Mesodermal cell (in vitro differentiated cells): ENCODE results near the gene MYO7B.
"Not testable (repeated sequence)": the region's sequence is repeated elsewhere in the genome, so short reads cannot be mapped to it uniquely, and the experiment has no call there.

Experiments
- H3K27ac ChIP-seq: 2 replicates; pipeline ENCODE4 v1.7.0; 2013; ENCODE audit warnings: mild to moderate bottlenecking, low read depth, low read length, moderate library complexity; ENCODE audit not compliant: severe bottlenecking
- H3K36me3 ChIP-seq: 2 replicates; pipeline ENCODE4 v1.7.1; 2013; ENCODE audit warnings: mild to moderate bottlenecking, low read length, moderate library complexity; ENCODE audit not compliant: control insufficient read depth, insufficient read depth
- H3K4me1 ChIP-seq: one replicate; pipeline ENCODE4 v1.7.1; 2013; ENCODE audit warnings: mild to moderate bottlenecking, low read length; ENCODE audit not compliant: insufficient read depth, control insufficient read depth, poor library complexity, severe bottlenecking
- H3K4me3 ChIP-seq: 2 replicates; pipeline ENCODE4 v1.7.0; 2013; ENCODE audit warnings: low read length, control low read depth, mild to moderate bottlenecking; ENCODE audit not compliant: insufficient read depth, poor library complexity, severe bottlenecking; ENCODE audit errors: extremely low read depth
- H3K9me3 ChIP-seq: 2 replicates; pipeline ENCODE4 v1.7.1; 2013; ENCODE audit warnings: mild to moderate bottlenecking, low read length, moderate library complexity; ENCODE audit not compliant: control insufficient read depth
- WGBS, 2 experiments: methylation state at CpG; one replicate each; pipeline ENCODE4 v1.1.5; 2013; ENCODE audit warnings: missing lambda C conversion rate in 2 of 2; ENCODE audit not compliant: insufficient coverage in 2 of 2; 5-methylcytosine and 5-hydroxymethylcytosine counted together

MYO7B gene

DNA sequence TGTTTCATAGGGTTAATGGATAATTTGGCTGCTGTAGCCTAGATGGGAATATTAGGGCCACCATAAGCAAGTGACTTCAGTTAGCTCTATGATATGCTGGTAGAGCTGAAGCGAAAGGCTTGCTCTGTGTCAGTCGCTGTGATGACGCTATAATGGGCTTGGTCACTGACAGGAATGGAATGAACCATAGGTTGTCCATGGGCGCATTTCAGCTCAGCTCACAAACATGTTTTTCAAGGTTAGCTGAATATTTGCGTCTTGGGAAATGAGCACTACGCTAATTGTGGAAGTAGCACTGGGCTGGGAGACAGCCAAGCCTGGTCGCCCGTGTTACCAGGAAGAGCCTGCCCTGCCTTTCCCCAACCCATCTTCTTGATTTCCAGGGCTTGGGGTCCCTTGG, 3.2 kb upstream of the MYO7B start:
- H3K9me3 ChIP-seq, result peaks cover 7% of the 10 kb centered on the region
- H3K27ac ChIP-seq, result no peak overlapping the region
- H3K4me1 ChIP-seq, result peaks cover 12% of the 10 kb centered on the region
- WGBS, 2 experiments, result 91 to 94% methylated on average over 8 of the region's 8 CpGs
- no peaks in the 10 kb centered on the region for H3K36me3 ChIP-seq
- H3K4me3 ChIP-seq, result no peak overlapping the region

DNA sequence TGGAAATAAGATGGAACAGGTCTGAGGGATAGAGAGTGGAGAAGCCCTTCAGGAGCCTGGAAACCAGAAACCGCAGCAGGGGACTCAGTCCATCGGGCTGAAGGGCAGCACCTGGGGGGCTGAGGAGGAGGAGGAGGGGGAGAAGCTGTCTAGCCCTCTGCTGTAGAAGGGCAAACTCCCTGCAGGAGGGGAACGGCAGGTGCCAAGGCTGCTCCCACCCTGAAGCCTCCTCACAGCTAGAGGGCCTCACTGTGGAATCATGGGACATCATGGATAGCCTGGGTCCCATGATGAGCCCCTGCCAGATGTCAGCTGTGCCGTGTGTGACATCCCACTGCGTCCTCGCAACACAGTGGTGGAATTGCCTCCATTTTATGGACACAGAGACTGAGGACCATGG, 435 bp downstream of the MYO7B start:
- WGBS, 2 experiments, result 87 to 91% methylated on average over 6 of the region's 6 CpGs
- no peak overlapping the region for H3K4me3 ChIP-seq
- no peaks in the 10 kb centered on the region for H3K36me3 ChIP-seq
- H3K27ac ChIP-seq, result no peak overlapping the region
- H3K4me1 ChIP-seq, result peaks cover 2% of the 10 kb centered on the region
- no peaks in the 10 kb centered on the region for H3K9me3 ChIP-seq

DNA sequence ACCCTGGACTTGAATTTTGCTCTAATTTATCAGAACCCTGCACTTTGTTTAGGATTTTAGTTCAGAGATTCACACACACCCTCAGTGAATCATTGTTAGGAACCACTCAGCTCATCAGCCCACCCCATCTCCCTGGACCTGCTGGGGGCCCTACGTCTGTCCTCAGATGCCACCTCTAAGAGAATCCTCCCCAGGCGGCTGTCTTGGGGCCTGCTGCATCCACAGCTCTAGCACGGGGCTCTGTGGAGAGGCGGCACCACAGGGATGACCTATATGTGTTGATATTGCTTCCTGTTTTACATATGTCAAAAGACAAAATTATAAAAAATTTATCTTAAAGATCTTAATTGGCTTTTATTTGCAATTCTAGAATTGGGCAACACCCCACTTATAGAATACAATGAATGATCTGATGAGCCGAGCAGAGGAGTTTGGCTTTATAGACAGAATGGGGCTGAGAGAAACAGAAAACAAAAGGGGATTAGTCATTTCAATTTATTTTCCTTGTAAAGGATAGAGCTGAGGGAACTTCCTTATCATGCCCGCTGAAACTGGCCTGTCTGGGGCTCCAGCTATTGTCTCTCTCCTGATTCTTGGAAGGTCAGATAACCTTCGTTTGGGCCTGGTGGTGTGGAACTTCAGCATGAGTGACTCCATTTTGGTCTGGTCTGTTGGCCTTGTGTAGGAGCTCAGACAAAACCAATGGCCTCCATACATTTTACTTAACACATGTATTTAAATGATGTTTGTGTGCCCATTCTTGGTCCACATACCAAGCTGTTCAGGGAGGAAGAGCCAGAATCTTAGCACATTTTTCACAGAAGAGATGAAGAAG, 1.4 kb downstream of the MYO7B start:
- no peaks in the 10 kb centered on the region for H3K4me1 ChIP-seq
- WGBS, 2 experiments, result 90 to 92% methylated on average over 1 to 2 of the region's 7 CpGs
- H3K27ac ChIP-seq, result no peak overlapping the region
- no peaks in the 10 kb centered on the region for H3K36me3 ChIP-seq
- no peaks in the 10 kb centered on the region for H3K9me3 ChIP-seq
- no peak overlapping the region for H3K4me3 ChIP-seq

DNA sequence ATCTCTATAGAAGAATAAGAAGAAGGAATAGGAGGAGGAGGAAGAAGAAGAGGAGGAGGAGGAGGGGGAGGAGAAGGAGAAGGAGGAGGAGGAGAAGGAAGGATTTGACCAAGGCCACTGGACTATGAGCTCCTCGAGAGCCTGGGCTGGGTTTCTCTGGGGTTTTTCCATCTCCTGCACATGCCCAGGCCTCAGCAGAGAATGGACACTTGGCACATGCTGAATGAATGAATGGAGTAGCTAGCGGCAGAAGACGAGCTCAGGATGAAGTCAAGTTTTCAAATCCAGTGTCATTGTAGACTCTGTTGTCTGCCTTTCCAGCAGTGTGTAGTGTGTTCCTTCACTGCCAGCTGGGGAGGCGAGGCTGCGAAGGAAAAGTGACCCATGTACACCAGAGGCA, 2.2 kb downstream of the MYO7B start:
- Histone ChIP-seq H3K27ac (no peak overlapping the region), H3K4me1 (no peaks in the 10 kb centered on the region), H3K9me3 (no peaks in the 10 kb centered on the region), H3K4me3 (no peak overlapping the region), H3K36me3 (no peaks in the 10 kb centered on the region)
- WGBS, 2 experiments, result 92 to 94% methylated on average over 2 to 5 of the region's 5 CpGs

GRCh38 chr2:127541809-127542208, 6.3 kb downstream of the MYO7B start:
- H3K9me3 ChIP-seq, result no peaks in the 10 kb centered on the region
- no peak overlapping the region for H3K27ac ChIP-seq
- H3K4me3 ChIP-seq, result no peak overlapping the region
- no peaks in the 10 kb centered on the region for H3K36me3 ChIP-seq
- H3K4me1 ChIP-seq, result peaks cover 4% of the 10 kb centered on the region
- 98 to 100% methylated on average over 2 to 6 of the region's 7 CpGs for WGBS, 2 experiments

DNA sequence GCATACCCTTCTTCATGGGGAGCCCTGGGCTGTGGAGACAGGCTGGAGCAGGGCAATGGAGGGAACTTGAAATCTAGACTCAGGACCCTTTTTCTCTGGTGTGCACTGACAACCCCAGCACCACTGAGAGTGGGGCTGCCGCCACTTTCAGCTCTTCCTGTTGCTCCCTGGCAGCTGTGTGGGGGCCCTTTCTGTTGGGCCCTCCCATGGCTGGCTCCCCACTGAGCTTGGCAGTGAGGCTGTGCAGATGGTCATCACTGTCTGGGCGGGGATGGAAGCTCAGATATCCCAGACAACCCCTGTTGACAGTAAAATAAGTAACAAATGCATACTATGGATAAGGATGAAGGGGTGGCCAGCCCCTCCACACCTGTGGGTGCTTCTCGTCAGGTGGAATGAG, 6.7 kb downstream of the MYO7B start:
- no peak overlapping the region for H3K27ac ChIP-seq
- H3K9me3 ChIP-seq, result no peaks in the 10 kb centered on the region
- H3K4me3 ChIP-seq, result no peak overlapping the region
- 100% methylated on average over 2 of the region's 3 CpGs; no CpG with 5 or more reads in 1 of the 2 experiments for WGBS, 2 experiments
- H3K4me1 ChIP-seq, result peaks cover 4% of the 10 kb centered on the region
- no peaks in the 10 kb centered on the region for H3K36me3 ChIP-seq

GRCh38 chr2:127543013-127543501, 7.6 kb downstream of the MYO7B start:
- H3K4me3 ChIP-seq, H3K36me3 ChIP-seq, H3K4me1 ChIP-seq, H3K9me3 ChIP-seq: not testable (repeated sequence)
- H3K27ac ChIP-seq, result peak overlapping the region; percentile 64
- WGBS, 2 experiments, result 63 to 80% methylated on average over 1 of the region's 8 CpGs

- H3K36me3 ChIP-seq, result no peaks in the 10 kb centered on the region
- 73 to 84% methylated on average over 5 to 6 of the region's 6 CpGs for WGBS, 2 experiments
- no peak overlapping the region for H3K4me3 ChIP-seq
- peaks cover 4% of the 10 kb centered on the region for H3K4me1 ChIP-seq
- H3K27ac ChIP-seq, result no peak overlapping the region
- no peaks in the 10 kb centered on the region for H3K9me3 ChIP-seq
These were observed 9.7 kb downstream of the MYO7B start for GRCh38 chr2:127545189-127545588.

GRCh38 chr2:127545796-127546195, 10.3 kb downstream of the MYO7B start:
- Histone ChIP-seq H3K4me3 (no peak overlapping the region), H3K9me3 (no peaks in the 10 kb centered on the region), H3K27ac (no peak overlapping the region), H3K36me3 (no peaks in the 10 kb centered on the region), H3K4me1 (peaks cover 4% of the 10 kb centered on the region)
- WGBS, 2 experiments, result 83 to 86% methylated on average over 1 of the region's 1 CpG

DNA sequence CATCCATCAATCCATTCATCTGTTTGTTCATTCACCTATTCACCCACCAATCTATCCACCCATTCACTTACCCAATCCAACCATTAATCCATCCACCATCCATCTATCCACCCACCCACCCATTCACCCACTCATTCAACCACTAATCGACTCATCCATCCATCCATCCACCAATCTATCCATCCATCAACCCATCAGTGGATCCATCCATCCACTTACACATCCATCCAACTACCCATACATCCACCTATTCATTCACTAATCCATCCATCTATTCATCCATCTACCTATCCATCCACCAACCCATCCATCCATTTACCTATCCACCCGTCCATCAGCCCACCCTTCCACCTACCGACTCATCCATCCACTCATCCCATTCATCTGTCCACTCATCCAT, 11.3 kb downstream of the MYO7B start:
- H3K9me3 ChIP-seq, result no peaks in the 10 kb centered on the region
- H3K27ac ChIP-seq, result no peak overlapping the region
- no peak overlapping the region for H3K4me3 ChIP-seq
- H3K36me3 ChIP-seq, result no peaks in the 10 kb centered on the region
- 83 to 86% methylated on average over 3 of the region's 3 CpGs for WGBS, 2 experiments
- H3K4me1 ChIP-seq, result peaks cover 4% of the 10 kb centered on the region

GRCh38 chr2:127551221-127551930, 15.9 kb downstream of the MYO7B start:
- Histone ChIP-seq H3K4me3 (no peak overlapping the region), H3K4me1 (no peaks in the 10 kb centered on the region), H3K27ac (no peak overlapping the region), H3K9me3 (no peaks in the 10 kb centered on the region), H3K36me3 (no peaks in the 10 kb centered on the region)
- whole genome bisulfite sequencing, 2 experiments, result 86 to 87% methylated on average over 4 to 5 of the region's 7 CpGs
